H1 (cell line): ENCODE data around the gene TPPP3. TPM values are rescaled to one million over a fixed set of nuclear protein-coding genes. Genes with fewer than 3 reads are reported as not detected.
A peak's percentile ranks its signal among the peaks of the same experiment; 100 is the strongest.

Experiments used
- CTCF ChIA-PET: fragments of 300-600 bp; sonication (Branson Sonifier 250); formaldehyde crosslinking; loops from one replicate; lab custom pipeline; 2021; ENCODE audit not compliant: partially characterized antibody; lab: Charles Lee
- POLR2A ChIA-PET: fragments of 300-600 bp; sonication (Branson Sonifier 250); formaldehyde crosslinking; loops from one replicate; lab custom pipeline; 2021; ENCODE audit warnings: inconsistent platforms; ENCODE audit not compliant: partially characterized antibody; lab: Charles Lee
- DNase-seq, 2 experiments: peaks; one replicate each; pipeline versions ENCODE4 v3.0.0 to v3.0.0-alpha.2; 2010 to 2022; ENCODE audit warnings: low spot score in 2 of 2, low read depth in 1 of 2, mixed read lengths in 1 of 2
- FAIRE-seq: peaks from 2 replicates; lab custom pipeline; 2011; peaks lifted over from hg19 to GRCh38; lab: Jason Lieb, UNC
- H2AFZ ChIP-seq: 2 replicates; pipeline ENCODE4 v1.8.1; 2012; ENCODE audit warnings: low read length, inconsistent platforms
- H2AK5ac ChIP-seq: 2 replicates; pipeline ENCODE4 v1.6.1; 2013; ENCODE audit warnings: low read depth, low read length
- H2BK120ac ChIP-seq: replicated peaks from 2 replicates; pipeline ENCODE3; 2013; ENCODE audit warnings: low read depth, low read length, inconsistent platforms
- H2BK12ac ChIP-seq: 2 replicates; pipeline ENCODE4 v1.6.1; 2013; ENCODE audit warnings: low read depth, low read length
- H2BK15ac ChIP-seq: 2 replicates; pipeline ENCODE4 v1.6.1; 2013; ENCODE audit warnings: low read length
- H2BK20ac ChIP-seq: 2 replicates; pipeline ENCODE4 v1.6.1; 2013; ENCODE audit warnings: low read length
- H2BK5ac ChIP-seq: 2 replicates; pipeline ENCODE4 v1.6.1; 2013; ENCODE audit warnings: low read depth, low read length
- H3K14ac ChIP-seq: 2 replicates; pipeline ENCODE4 v1.6.1; 2013; ENCODE audit warnings: inconsistent platforms; ENCODE audit not compliant: insufficient read length
- H3K18ac ChIP-seq: 2 replicates; pipeline ENCODE4 v1.6.1; 2013; ENCODE audit warnings: low read length; ENCODE audit errors: extremely low read depth
- H3K23ac ChIP-seq: 2 replicates; pipeline ENCODE4 v1.6.1; 2013; ENCODE audit warnings: inconsistent platforms; ENCODE audit not compliant: insufficient read length
- H3K23me2 ChIP-seq: 2 replicates; pipeline ENCODE4 v1.6.1; 2013; ENCODE audit warnings: low read depth, low read length
- H3K27ac ChIP-seq: 2 replicates; pipeline ENCODE4 v1.6.1; 2011; ENCODE audit warnings: low read depth, low read length, inconsistent platforms
- H3K27me3 ChIP-seq, 4 experiments: replicated peaks in 1 of 4; 1 replicate in 1 of 4; 2 replicates in 3 of 4; pipeline versions ENCODE4 v1.6.1 to v1.8.1; 2011 to 2013; ENCODE audit warnings: low read length in 3 of 4, mild to moderate bottlenecking in 3 of 4, inconsistent platforms in 2 of 4, mixed read lengths in 2 of 4, moderate library complexity in 1 of 4; ENCODE audit not compliant: control insufficient read depth in 3 of 4, insufficient read depth in 3 of 4; ENCODE audit errors: extremely low read depth in 1 of 4
- H3K36me3 ChIP-seq, 4 experiments: 2 replicates each; pipeline versions ENCODE4 v1.6.1 to v1.8.1; 2011 to 2013; ENCODE audit warnings: mild to moderate bottlenecking in 4 of 4, low read length in 3 of 4, moderate library complexity in 2 of 4, control low read depth in 1 of 4, inconsistent platforms in 1 of 4; ENCODE audit not compliant: insufficient read depth in 4 of 4, control insufficient read depth in 2 of 4
- H3K4ac ChIP-seq: replicated peaks from 2 replicates; pipeline ENCODE3; 2013; ENCODE audit warnings: low read length, low read depth, mixed read lengths, inconsistent platforms; ENCODE audit not compliant: insufficient read length
- H3K4me1 ChIP-seq, 4 experiments: replicated peaks in 1 of 4; 1 replicate in 1 of 4; 2 replicates in 3 of 4; pipeline versions ENCODE4 v1.6.1 to v1.8.1; 2011 to 2013; ENCODE audit warnings: low read length in 3 of 4, inconsistent platforms in 2 of 4, mixed read lengths in 1 of 4; ENCODE audit not compliant: insufficient read depth in 4 of 4, control insufficient read depth in 3 of 4
- H3K4me2 ChIP-seq, 2 experiments: 2 replicates each; pipeline versions ENCODE4 v1.6.1 to v1.8.1; 2011 to 2013; ENCODE audit warnings: low read depth in 2 of 2, low read length in 2 of 2, control low read depth in 1 of 2, inconsistent platforms in 1 of 2, mild to moderate bottlenecking in 1 of 2; ENCODE audit not compliant: insufficient read depth in 1 of 2
- H3K4me3 ChIP-seq, 4 experiments: fragments of 200-600, 300-600 bp in 1 of 4; sonication (generic), shearing (Covaris generic), sonication (Bioruptor Twin) in 1 of 4; 2 replicates each; pipeline versions ENCODE4 v1.5.1 to v1.8.1; 2011 to 2016; ENCODE audit warnings: low read length in 4 of 4, low read depth in 3 of 4, control low read depth in 2 of 4, inconsistent platforms in 2 of 4, mild to moderate bottlenecking in 2 of 4, mixed read lengths in 1 of 4, moderate library complexity in 1 of 4; ENCODE audit not compliant: insufficient read depth in 2 of 4; ENCODE audit errors: extremely low read depth in 1 of 4
- H3K56ac ChIP-seq: replicated peaks from 2 replicates; pipeline ENCODE3; 2013; ENCODE audit warnings: low read depth, mild to moderate bottlenecking, mixed read lengths, low read length, inconsistent platforms; ENCODE audit not compliant: insufficient read length
- H3K79me1 ChIP-seq: 2 replicates; pipeline ENCODE4 v1.6.1; 2013; ENCODE audit warnings: low read depth, low read length, control low read depth
- H3K79me2 ChIP-seq, 2 experiments: 2 replicates each; pipeline versions ENCODE4 v1.6.1 to v1.8.1; 2012 to 2013; ENCODE audit warnings: low read length in 2 of 2, mild to moderate bottlenecking in 2 of 2, inconsistent platforms in 1 of 2; ENCODE audit not compliant: insufficient read depth in 2 of 2, control insufficient read depth in 1 of 2
- H3K9ac ChIP-seq, 4 experiments: replicated peaks in 1 of 4; 1 replicate in 1 of 4; 2 replicates in 3 of 4; pipeline versions ENCODE4 v1.6.1 to v1.8.1; 2011 to 2013; ENCODE audit warnings: low read depth in 3 of 4, low read length in 3 of 4, control low read depth in 2 of 4, mild to moderate bottlenecking in 2 of 4, moderate library complexity in 2 of 4, inconsistent platforms in 1 of 4; ENCODE audit errors: extremely low read depth in 1 of 4
- H3K9me3 ChIP-seq, 2 experiments: 2 replicates each; pipeline versions ENCODE4 v1.6.1 to v1.8.1; 2012 to 2013; ENCODE audit warnings: mild to moderate bottlenecking in 2 of 2, moderate library complexity in 2 of 2, control low read depth in 1 of 2, inconsistent platforms in 1 of 2, low read depth in 1 of 2, low read length in 1 of 2, mixed read lengths in 1 of 2; ENCODE audit not compliant: insufficient read depth in 2 of 2
- H4K20me1 ChIP-seq, 2 experiments: replicated peaks in 1 of 2; 2 replicates each; pipeline versions ENCODE3 to v1.8.1; 2011 to 2013; ENCODE audit warnings: inconsistent platforms in 2 of 2, low read length in 2 of 2, mild to moderate bottlenecking in 1 of 2; ENCODE audit not compliant: insufficient read depth in 2 of 2, control insufficient read depth in 1 of 2
- H4K5ac ChIP-seq: 2 replicates; pipeline ENCODE4 v1.6.1; 2013; ENCODE audit warnings: low read length, low read depth, mixed read lengths, inconsistent platforms; ENCODE audit not compliant: insufficient read length
- H4K8ac ChIP-seq: 2 replicates; pipeline ENCODE4 v1.8.0; 2013; ENCODE audit warnings: mild to moderate bottlenecking, moderate library complexity, low read length, inconsistent platforms; ENCODE audit not compliant: insufficient read depth; ENCODE audit errors: extremely low read depth
- H4K91ac ChIP-seq: replicated peaks from 2 replicates; pipeline ENCODE3; 2013; ENCODE audit warnings: low read length, mixed read lengths, inconsistent platforms; ENCODE audit not compliant: insufficient read length
- BACH1 ChIP-seq: IDR thresholded peaks from 2 replicates; pipeline ENCODE4 v1.6.1; 2012; ENCODE audit warnings: low read length, improper control_type of control experiment
- CBX8 ChIP-seq: fragments of 300-800, 300-1000 bp; sonication (generic); IDR thresholded peaks from 2 replicates; pipeline ENCODE4 v1.7.1; 2016; ENCODE audit warnings: low read depth, low read length, borderline replicate concordance
- WGBS, 2 experiments: shearing (Covaris generic) in 1 of 2; methylation state at CpG; one replicate each; pipeline versions ENCODE4 v1.1.6 to v1.1.7; 2013 to 2015; ENCODE audit warnings: low lambda C conversion rate in 2 of 2, mixed read lengths in 2 of 2, inconsistent platforms in 1 of 2, low coverage in 1 of 2, missing lambda C conversion rate in 1 of 2; ENCODE audit not compliant: insufficient replicate concordance in 2 of 2, insufficient coverage in 1 of 2, insufficient read length in 1 of 2; ENCODE audit errors: extremely low coverage in 1 of 2, missing lambda C conversion rate in 1 of 2; 5-methylcytosine and 5-hydroxymethylcytosine counted together
- polyA plus RNA-seq, 7 experiments: library from polyadenylated mRNA; depleted of rRNA in 3 of 7; stranded (reverse) in 5 of 7; unstranded in 2 of 7; fragments of >200 nt in 5 of 7; fragments of 200-250 nt in 2 of 7; gene quantifications; 1 replicate in 5 of 7; 2 replicates in 1 of 7; 4 replicates in 1 of 7; pipeline versions ENCODE4 v1.2.1 to v1.2.3, GENCODE V29; 2011 to 2013; ENCODE audit warnings: missing spikeins in 2 of 7, mixed read lengths in 2 of 7
- total RNA-seq: library from RNA; stranded (reverse); fragmentation: NEBNext Ultra II Directional; extraction: Animal tissue kit (Norgen Biotek cat#: 25700); gene quantifications from 2 replicates; pipeline ENCODE4 v1.2.1, GENCODE V29; 2021

The TPPP3 gene
- total and polyA plus RNA-seq, 2 of the 8 experiments (the other 6 are each of a cell fraction or from before 2014, with no cell fraction given): 0.77 to 1.0 TPM

GRCh38 chr16:67407176-67407787 is 14.0 kb upstream of the TPPP3 start:
- H3K18ac ChIP-seq: no peak overlapping the region
- H2BK15ac ChIP-seq: peak overlapping the region; percentile 81
- no peak overlapping the region for H4K5ac ChIP-seq
- no peak for DNase-seq
- H3K27ac ChIP-seq: no peak overlapping the region
- CTCF ChIA-PET: interaction anchor here (0.5 to 32.4 kb wide), 12 partner anchors 8 to 477 kb away, joined by 3 to 476 read pairs (median 4); partner anchors contain the start of genes TPPP3 and ZDHHC1
- 0 out of 2 replicates have a peak overlapping the region, but pooled peaks have one; percentile 23 for H2BK20ac ChIP-seq
- H3K4me1 ChIP-seq: peaks cover 0 to 26% (median 9%) of the 10 kb centered on the region in 4 experiments; a peak in 5 of 7 replicates
- TF ChIP-seq BACH1: 0 out of 2 replicates have a peak, but pooled peaks have one; percentile 23
- TF ChIP-seq CBX8: no peak
- no peak overlapping the region for H3K4me3 ChIP-seq
- H2BK12ac ChIP-seq: peak overlapping the region; percentile 75; the same call in 1 of the 2 replicates
- no peaks in the 10 kb centered on the region for H4K20me1 ChIP-seq
- no peak overlapping the region for H3K23ac ChIP-seq
- peak overlapping the region; percentile 52 for H4K91ac ChIP-seq
- POLR2A ChIA-PET: interaction anchor here (0.6 to 1.7 kb wide), 7 partner anchors 8 to 141 kb away, joined by 3 to 5 read pairs (median 4); no protein-coding TSS in a partner anchor
- no peaks in the 10 kb centered on the region for H3K36me3 ChIP-seq
- no peak overlapping the region for H3K4me2 ChIP-seq
- no peaks in the 10 kb centered on the region for H3K79me2 ChIP-seq
- H3K23me2 ChIP-seq: no peaks in the 10 kb centered on the region
- 0 out of 2 replicates have a peak overlapping the region, but pooled peaks have one; percentile 16 for H2AK5ac ChIP-seq
- H3K27me3 ChIP-seq: no peaks in the 10 kb centered on the region; a peak in 1 of 7 replicates
- H3K4ac ChIP-seq: no peak overlapping the region
- no peak for FAIRE-seq
- H3K9ac ChIP-seq: no peak overlapping the region
- H3K14ac ChIP-seq: no peak overlapping the region
- peak overlapping the region; percentile 71; the same call in 1 of the 2 replicates for H2BK5ac ChIP-seq
- 84% methylated on average over 7 of the region's 7 CpGs; no CpG with 5 or more reads in 1 of the 2 experiments for WGBS, 2 experiments
- no peak overlapping the region for H3K56ac ChIP-seq
- H3K9me3 ChIP-seq: no peaks in the 10 kb centered on the region
- peak overlapping the region; percentile 23 for H4K8ac ChIP-seq
- no peak overlapping the region for H2BK120ac ChIP-seq
- H2AFZ ChIP-seq: no peak overlapping the region
- H3K79me1 ChIP-seq: no peaks in the 10 kb centered on the region
